Endodermal cell (in vitro differentiated cells): ENCODE measurements around the gene USP38. TPM values are rescaled to one million over a fixed set of nuclear protein-coding genes. Genes with fewer than 3 reads are reported as not detected.

ENCODE experiments used
- DNase-seq: peaks from one replicate; pipeline ENCODE4 v3.0.0-alpha.2; 2017
- H3K27ac ChIP-seq: 2 replicates; pipeline ENCODE4 v1.5.1; 2013; ENCODE audit warnings: mild to moderate bottlenecking, low read depth, low read length, moderate library complexity
- H3K27me3 ChIP-seq: 2 replicates; pipeline ENCODE4 v1.6.1; 2013; ENCODE audit warnings: mild to moderate bottlenecking, low read length, moderate library complexity; ENCODE audit not compliant: insufficient read depth, control insufficient read depth, poor library complexity, severe bottlenecking
- H3K36me3 ChIP-seq: 2 replicates; pipeline ENCODE4 v1.7.0; 2013; ENCODE audit warnings: mild to moderate bottlenecking, low read length, moderate library complexity; ENCODE audit not compliant: control insufficient read depth, insufficient read depth
- H3K4me1 ChIP-seq: one replicate; pipeline ENCODE4 v1.7.0; 2013; ENCODE audit warnings: low read length; ENCODE audit not compliant: control insufficient read depth, insufficient read depth
- H3K4me3 ChIP-seq: 2 replicates; pipeline ENCODE4 v1.5.1; 2013; ENCODE audit warnings: mild to moderate bottlenecking, low read length, moderate library complexity
- H3K9ac ChIP-seq: 2 replicates; pipeline ENCODE4 v1.6.1; 2013; ENCODE audit warnings: mild to moderate bottlenecking, low read length, moderate library complexity; ENCODE audit not compliant: poor library complexity, severe bottlenecking; ENCODE audit errors: extremely low read depth
- H3K9me3 ChIP-seq: 2 replicates; pipeline ENCODE4 v1.6.1; 2013; ENCODE audit warnings: mild to moderate bottlenecking, low read length, moderate library complexity; ENCODE audit not compliant: control insufficient read depth
- H3K27ac Mint-ChIP-seq: 2 replicates; pipeline ENCODE4 v1.8.0; 2020; ENCODE audit warnings: mixed read lengths
- H3K27me3 Mint-ChIP-seq: 2 replicates; pipeline ENCODE4 v1.8.0; 2021; ENCODE audit warnings: mild to moderate bottlenecking, mixed read lengths; ENCODE audit not compliant: insufficient read depth
- H3K36me3 Mint-ChIP-seq: 2 replicates; pipeline ENCODE4 v1.8.0; 2020; ENCODE audit warnings: low read depth, mixed read lengths
- H3K4me1 Mint-ChIP-seq: 2 replicates; pipeline ENCODE4 v1.8.0; 2020; ENCODE audit warnings: mixed read lengths
- H3K4me3 Mint-ChIP-seq: 2 replicates; pipeline ENCODE4 v1.8.0; 2020; ENCODE audit warnings: mild to moderate bottlenecking, moderate library complexity, mixed read lengths
- H3K9me3 Mint-ChIP-seq: 2 replicates; pipeline ENCODE4 v1.8.0; 2020; ENCODE audit warnings: mild to moderate bottlenecking, mixed read lengths
- CTCF ChIP-seq: fragments of 200-600 bp; sonication (generic); conservative IDR thresholded peaks from 2 replicates; pipeline ENCODE4 v1.5.0; 2021; ENCODE audit warnings: antibody characterized with exemption, mild to moderate bottlenecking
- WGBS, 2 experiments: methylation state at CpG; one replicate each; pipeline versions ENCODE4 v1.1.5 to v1.1.7; 2013; ENCODE audit warnings: missing lambda C conversion rate in 2 of 2, mixed read lengths in 1 of 2; ENCODE audit not compliant: insufficient coverage in 1 of 2, insufficient read length in 1 of 2; 5-methylcytosine and 5-hydroxymethylcytosine counted together
- total RNA-seq, 2 donors: library from RNA; stranded (reverse); fragmentation: NEBNext Ultra II Directional in 1 of 2; extraction: Animal tissue kit (Norgen Biotek cat#: 25700) in 1 of 2; gene quantifications; 2 replicates in 1 of 2; 3 replicates in 1 of 2; pipeline ENCODE4 v1.2.1, GENCODE V29; 2021

The USP38 gene
- total RNA-seq, 2 donors from 2014 or later = 15.6 to 15.7 TPM

GRCh38 chr4:143225167-143225566, 40.5 kb downstream of the USP38 start:
- H3K4me1 ChIP-seq = peaks cover 5% of the 10 kb centered on the region
- no peak for DNase-seq
- peaks cover 9% of the 10 kb centered on the region for H3K36me3 ChIP-seq
- Mint-ChIP-seq H3K27ac (peak overlapping the region; percentile 32), H3K36me3 (peaks cover 1% of the 10 kb centered on the region), H3K4me3 (no peak overlapping the region), H3K4me1 (peaks cover 17% of the 10 kb centered on the region), H3K27me3 (peaks cover 9% of the 10 kb centered on the region), H3K9me3 (no peaks in the 10 kb centered on the region)
- 71 to 77% methylated on average over 3 to 6 of the region's 6 CpGs for WGBS, 2 experiments
- no peak overlapping the region for H3K27ac ChIP-seq
- H3K27me3 ChIP-seq = no peaks in the 10 kb centered on the region
- H3K9me3 ChIP-seq = no peaks in the 10 kb centered on the region
- TF ChIP-seq CTCF = no peak
- no peak overlapping the region for H3K9ac ChIP-seq
- no peak overlapping the region for H3K4me3 ChIP-seq

GRCh38 chr4:143230683-143231082, 46.0 kb downstream of the USP38 start:
- no peaks in the 10 kb centered on the region for H3K4me1 ChIP-seq
- H3K9me3 Mint-ChIP-seq = no peaks in the 10 kb centered on the region
- no peaks in the 10 kb centered on the region for H3K9me3 ChIP-seq
- H3K27ac ChIP-seq = no peak overlapping the region
- H3K4me3 Mint-ChIP-seq = no peak overlapping the region
- H3K27me3 ChIP-seq = no peaks in the 10 kb centered on the region
- H3K9ac ChIP-seq = no peak overlapping the region
- TF ChIP-seq CTCF = no peak
- no peaks in the 10 kb centered on the region for H3K36me3 ChIP-seq
- no peak for DNase-seq
- 88 to 91% methylated on average over 1 to 3 of the region's 3 CpGs for WGBS, 2 experiments
- no peak overlapping the region for H3K27ac Mint-ChIP-seq
- H3K4me3 ChIP-seq = no peak overlapping the region
- H3K4me1 Mint-ChIP-seq = peaks cover 9% of the 10 kb centered on the region
- no peaks in the 10 kb centered on the region for H3K36me3 Mint-ChIP-seq
- H3K27me3 Mint-ChIP-seq = peaks cover 9% of the 10 kb centered on the region

GRCh38 chr4:143232277-143232676, 47.6 kb downstream of the USP38 start:
- H3K9ac ChIP-seq = no peak overlapping the region
- Mint-ChIP-seq H3K27ac (no peak overlapping the region), H3K4me1 (peaks cover 4% of the 10 kb centered on the region), H3K9me3 (no peaks in the 10 kb centered on the region), H3K4me3 (no peak overlapping the region), H3K36me3 (no peaks in the 10 kb centered on the region), H3K27me3 (no peaks in the 10 kb centered on the region)
- no peak for DNase-seq
- no peak overlapping the region for H3K4me3 ChIP-seq
- no peak overlapping the region for H3K27ac ChIP-seq
- no peaks in the 10 kb centered on the region for H3K27me3 ChIP-seq
- no peak for TF ChIP-seq CTCF
- H3K36me3 ChIP-seq = no peaks in the 10 kb centered on the region
- WGBS, 2 experiments = 93% methylated on average over 1 of the region's 2 CpGs; no CpG with 5 or more reads in 1 of the 2 experiments
- H3K4me1 ChIP-seq = no peaks in the 10 kb centered on the region
- no peaks in the 10 kb centered on the region for H3K9me3 ChIP-seq
